HPDE6-E6E7 (cell line): ENCODE measurements around the gene ANGPT4.

ENCODE experiments used
- DNase-seq: peaks from one replicate; pipeline ENCODE4 v3.0.0; 2011; ENCODE audit warnings: missing footprints; ENCODE audit errors: extremely low spot score

The ANGPT4 gene

DNA sequence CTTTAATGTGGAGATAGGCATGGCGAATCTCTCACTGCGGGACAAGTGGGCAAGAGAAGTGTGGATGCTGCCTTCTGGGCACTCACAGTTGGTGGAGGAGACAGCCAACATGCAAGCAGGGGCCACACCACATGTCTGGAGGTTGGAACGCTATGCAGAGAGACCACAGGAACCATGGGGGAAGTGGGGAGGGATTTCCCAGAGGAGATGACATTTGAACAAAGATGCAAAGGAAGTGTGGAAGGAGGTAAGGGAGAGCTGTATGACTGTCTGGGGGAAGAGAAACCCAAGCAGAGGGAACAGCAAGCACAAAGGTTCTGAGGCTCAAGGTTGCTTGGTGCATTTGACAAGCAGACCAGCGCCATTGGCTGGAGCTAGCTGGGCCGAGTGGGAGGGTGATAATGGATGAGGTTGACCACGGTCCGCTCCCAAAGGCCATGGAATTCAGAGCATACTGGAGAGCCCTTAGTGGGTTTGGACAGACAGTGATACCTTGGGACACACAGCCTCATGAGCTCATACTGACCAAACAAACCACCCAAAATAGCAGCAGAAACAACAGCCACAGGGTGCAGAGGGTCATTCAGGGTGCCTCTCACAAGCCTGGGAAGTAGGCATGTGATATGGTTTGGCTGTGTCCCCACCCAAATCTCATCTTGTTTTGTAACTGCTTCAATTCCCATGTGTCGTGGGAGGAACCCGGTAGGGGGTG is 90.3 kb downstream of the ANGPT4 start:
- no peak for DNase-seq

DNA sequence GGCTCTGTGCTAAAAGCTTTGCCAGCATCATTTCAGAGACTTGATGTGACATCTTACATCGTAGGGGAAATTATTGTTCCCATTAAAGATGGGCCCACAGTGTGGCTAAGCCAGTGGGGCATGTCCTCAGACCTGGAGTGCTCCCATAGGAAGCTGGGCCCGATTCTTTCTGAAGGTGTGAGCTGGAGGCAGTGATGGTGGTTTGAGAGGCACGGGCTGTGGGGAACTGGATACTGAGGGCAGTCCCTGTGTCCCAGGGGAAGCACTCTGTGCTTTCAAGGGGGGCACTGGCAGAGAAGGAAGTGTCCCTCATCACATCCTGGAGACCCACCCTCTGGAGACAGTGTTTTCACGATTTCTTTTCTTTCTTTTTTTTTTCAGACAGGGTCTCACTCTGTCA is 91.2 kb downstream of the ANGPT4 start:
- no peak for DNase-seq

DNA sequence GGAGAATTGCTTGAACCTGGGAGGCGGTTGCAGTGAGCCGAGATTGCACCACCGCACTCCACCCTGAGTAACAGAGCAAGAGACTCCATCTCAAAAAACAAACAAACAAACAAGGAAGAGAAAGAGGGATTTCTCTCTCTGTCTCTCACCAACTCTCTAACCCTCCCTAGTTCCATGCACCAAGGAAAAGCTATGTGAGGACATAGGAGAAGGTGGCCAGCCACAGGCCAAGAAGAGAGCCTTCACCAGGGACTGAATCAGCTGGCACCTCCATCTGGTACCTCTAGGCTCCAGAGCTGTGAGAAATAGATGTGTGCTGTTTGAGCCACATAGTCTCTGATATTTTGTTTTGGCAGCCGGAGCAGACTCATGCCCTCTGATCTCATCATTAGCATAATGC is 91.6 kb downstream of the ANGPT4 start:
- DNase-seq = no peak

DNA sequence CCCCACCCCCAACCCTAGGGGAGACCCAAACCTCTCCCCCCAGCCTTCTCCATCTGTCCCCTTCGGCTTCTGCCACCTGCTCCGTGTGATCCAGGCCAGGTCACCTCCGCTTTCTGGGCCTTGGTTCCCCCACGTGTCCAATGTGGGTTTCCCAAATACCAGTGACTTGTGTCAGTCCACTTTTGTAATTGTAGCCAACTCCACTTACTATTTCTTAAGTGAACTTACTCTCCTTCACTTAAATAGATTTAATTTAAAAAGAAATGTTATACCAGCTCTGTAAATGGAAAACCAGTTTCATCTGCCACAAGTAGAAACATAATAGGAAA is 92.6 kb downstream of the ANGPT4 start:
- DNase-seq = no peak

DNA sequence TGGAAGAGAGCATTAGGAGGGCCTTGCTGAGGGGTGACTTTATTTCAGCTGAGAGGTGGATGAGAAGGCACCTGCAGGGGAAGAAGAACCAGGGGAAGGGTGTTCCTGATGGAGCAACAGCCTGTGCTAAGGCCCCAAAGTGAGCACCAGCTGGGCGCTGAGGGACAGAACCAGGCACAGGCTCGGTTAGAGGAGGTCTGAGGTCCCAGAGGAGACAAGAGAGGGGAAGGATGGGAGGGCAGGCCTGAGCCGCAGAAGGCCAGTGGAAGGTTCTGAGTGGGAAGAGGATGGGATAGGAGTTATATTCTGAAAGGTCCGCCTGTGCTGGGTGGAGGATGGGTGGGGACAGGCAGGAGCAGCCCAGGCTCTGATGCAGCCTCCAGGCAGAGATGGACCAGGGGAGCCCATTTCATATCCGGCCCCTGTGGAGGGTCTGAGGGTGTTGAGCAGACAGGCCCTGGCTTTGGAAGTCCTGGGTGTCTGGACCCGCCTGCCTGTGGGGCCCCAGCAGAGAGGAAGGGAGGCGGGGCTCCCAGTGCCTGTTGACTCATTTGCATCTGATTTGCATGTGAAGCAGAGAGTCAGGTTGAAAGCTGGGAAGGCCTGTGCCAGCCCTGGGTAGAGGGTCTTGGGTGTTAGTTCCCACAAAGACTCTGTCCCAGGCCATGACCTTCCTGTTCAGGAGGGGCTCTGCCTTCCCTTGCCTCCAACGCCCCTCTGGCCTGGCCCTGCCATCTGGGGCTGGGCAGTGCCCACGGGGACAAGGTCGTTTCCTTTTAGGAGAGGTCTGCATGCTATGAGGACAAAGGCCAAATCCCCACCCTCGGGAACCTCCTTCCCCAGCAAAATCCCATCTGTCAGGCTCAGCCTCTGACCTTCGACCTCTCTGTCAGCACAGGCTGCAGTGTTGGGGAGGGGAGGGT is 93.2 kb downstream of the ANGPT4 start:
- no peak for DNase-seq

DNA sequence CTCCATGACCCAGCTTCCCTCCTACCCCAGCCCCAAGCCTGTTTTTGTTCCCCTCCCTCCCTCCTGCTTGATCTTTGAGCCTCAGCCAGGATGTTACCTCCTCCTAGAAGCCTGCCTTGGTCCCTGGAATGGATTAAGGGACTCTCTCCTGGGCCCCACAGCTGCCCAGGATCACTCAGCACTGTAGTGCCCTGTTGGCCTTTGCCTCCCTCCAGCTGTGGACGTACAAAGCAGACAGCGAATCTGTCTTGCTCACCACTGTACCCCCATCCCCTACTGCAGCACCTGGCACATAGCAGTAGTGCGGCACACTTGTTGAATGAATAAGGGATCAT is 94.4 kb downstream of the ANGPT4 start:
- no peak for DNase-seq

DNA sequence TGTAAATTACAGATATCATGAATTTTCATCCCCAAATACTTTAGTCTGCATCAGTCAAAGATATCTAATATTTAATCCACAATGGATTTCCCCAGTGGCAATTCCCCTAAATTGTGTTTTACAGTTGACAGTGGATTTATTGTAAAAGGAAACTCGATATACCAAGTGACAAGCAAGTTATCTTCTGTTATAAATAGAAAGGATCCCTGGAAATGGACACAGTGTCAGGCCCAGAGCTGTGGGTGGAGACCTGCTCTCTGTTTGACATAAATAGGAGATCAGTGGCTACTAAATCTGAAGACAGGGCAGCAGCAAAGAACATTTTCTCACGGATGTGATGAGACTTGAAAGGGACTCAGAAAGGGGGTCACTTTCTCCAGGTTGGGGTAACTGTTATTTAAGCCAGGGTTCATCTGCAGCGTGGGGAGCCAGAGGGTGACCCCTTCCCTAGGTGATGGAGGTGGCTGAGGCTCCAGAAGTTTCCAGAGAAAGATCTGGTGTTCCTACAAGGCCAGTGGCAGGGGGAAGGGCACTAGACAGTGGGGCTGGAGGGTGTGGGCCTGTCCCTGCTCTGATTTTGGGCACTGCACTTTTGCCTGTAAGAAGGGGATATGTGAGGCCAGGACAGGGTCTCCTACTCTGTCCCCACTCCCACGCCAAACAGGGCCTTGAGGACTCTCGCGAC is 94.9 kb downstream of the ANGPT4 start:
- DNase-seq = no peak

DNA sequence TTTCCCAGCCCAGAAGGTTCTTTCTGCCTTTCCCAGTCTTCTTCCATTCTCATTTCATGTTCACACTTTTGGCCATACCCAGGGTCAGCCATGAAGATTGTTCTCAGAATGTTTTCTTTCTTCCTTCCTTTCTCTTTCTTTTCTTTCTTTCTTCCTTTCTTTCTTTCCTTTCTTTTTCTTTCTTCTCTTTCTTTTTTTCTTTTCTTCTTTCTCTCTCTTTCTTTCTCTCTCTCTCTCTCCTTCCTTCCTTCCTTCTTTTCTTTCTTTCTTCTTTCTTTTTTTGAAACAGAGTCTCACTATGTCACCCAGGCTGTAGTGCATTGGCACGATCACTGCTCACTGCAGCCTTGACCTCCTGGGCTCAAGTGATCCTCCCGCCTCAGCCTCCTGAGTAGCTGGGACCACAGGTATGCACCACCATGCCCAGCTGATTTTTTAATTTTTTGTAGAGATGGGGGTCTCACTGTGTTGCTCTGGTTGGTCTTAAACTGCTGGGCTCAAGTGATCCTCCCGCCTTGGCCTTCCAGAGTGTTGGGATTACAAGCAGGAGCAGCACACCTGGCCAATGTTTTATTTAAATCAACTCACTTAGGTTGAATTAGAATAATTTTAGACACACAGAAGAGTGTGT is 95.7 kb downstream of the ANGPT4 start:
- DNase-seq = no peak
